ENCODE measurements around the gene KCNJ8.

DNA sequence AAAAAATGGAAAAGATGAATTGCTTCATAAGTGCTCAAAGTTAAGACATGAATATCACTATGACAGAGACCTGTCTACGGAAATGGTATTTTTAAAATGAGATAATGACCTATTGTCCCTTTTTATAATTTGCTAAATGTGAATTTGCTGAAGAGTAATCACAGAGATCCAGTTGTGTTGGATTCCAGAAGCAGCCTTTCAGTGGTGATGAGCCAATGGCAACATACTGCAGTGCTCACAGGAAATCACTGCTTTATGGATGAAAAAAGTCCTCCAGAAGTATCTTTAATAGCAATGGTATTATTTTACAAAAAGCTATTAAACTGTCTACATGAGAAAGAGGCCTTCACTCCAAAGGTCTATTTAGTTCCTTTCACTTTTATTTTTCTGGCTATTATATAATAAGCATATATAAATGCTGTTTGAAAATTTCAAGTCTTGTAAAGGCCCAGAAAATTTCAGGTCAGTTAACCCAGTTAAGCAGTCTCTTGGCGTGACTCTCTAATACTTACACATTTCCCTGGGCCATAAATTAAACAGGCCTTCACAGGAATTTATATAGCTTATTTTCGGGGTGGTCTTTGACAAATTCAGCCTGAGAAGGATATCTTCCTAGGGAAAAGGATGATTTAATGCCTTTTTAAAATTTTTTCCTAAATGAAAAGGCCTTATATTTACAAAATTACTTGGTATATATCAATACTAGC is 55.4 kb downstream of the KCNJ8 start:
- TF ChIP-seq, protein P1, sequence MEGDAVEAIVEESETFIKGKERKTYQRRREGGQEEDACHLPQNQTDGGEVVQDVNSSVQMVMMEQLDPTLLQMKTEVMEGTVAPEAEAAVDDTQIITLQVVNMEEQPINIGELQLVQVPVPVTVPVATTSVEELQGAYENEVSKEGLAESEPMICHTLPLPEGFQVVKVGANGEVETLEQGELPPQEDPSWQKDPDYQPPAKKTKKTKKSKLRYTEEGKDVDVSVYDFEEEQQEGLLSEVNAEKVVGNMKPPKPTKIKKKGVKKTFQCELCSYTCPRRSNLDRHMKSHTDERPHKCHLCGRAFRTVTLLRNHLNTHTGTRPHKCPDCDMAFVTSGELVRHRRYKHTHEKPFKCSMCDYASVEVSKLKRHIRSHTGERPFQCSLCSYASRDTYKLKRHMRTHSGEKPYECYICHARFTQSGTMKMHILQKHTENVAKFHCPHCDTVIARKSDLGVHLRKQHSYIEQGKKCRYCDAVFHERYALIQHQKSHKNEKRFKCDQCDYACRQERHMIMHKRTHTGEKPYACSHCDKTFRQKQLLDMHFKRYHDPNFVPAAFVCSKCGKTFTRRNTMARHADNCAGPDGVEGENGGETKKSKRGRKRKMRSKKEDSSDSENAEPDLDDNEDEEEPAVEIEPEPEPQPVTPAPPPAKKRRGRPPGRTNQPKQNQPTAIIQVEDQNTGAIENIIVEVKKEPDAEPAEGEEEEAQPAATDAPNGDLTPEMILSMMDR (IDR thresholded peaks at IDR 0.05 in 4 of 5, conservative IDR thresholded peaks at IDR 0.05 in 1 of 5) = no peak
- TF ChIP-seq POLR2A (IDR thresholded peaks at IDR 0.05) = no peak

Measured in gastrocnemius medialis (tissue), 4 donors.